ENCODE data around the gene AUH. TPM values are rescaled to one million over a fixed set of nuclear protein-coding genes. Genes with fewer than 3 reads are reported as not detected.

Gene AUH
- total and polyA plus RNA-seq, 7 donors: 13.1 to 40.9 (median 28.2) TPM

DNA sequence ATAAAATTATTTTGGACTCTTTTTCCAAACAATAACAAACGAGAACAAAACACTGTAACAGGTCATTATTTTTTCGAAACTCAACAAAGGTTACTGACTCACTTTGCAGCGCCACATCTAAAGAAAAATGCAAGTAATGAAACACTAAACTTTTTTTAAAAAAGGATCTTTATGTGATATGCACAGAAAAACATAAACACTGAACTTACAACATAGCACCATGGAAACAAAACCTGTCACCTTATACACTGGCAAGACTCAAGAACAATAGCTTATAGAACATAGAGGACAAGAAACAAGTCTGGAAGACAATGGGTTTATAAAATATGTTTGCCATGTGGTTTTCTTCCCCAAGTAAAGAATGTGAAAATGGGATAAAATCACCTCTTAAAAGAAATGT is 85.2 kb downstream of the AUH start:
- Histone ChIP-seq H3K27ac (no peak overlapping the region), H3K36me3 (no peaks in the 10 kb centered on the region), H3K4me1 (no peaks in the 10 kb centered on the region), H3K9me3 (no peaks in the 10 kb centered on the region), H3K27me3 (no peaks in the 10 kb centered on the region), H3K4me3 (no peak overlapping the region)
- intact Hi-C loops (cut with DNase I): no loop called here
- no peak for TF ChIP-seq CTCF (IDR thresholded peaks at IDR 0.05)
- TF ChIP-seq POLR2AphosphoS5 (IDR thresholded peaks at IDR 0.05): no peak
- DNase-seq: no peak
- WGBS, 2 donors: 92 to 97% methylated on average over 3 of the region's 3 CpGs

- 95 to 100% methylated on average over 1 of the region's 1 CpG for WGBS, 2 donors
Measured at GRCh38 chr9:91275655-91276054, 86.1 kb downstream of the AUH start.

GRCh38 chr9:91274949-91275492 is 86.7 kb downstream of the AUH start:
- DNase-seq: no peak
- 89% methylated on average over 2 of the region's 2 CpGs for WGBS, 2 donors
- intact Hi-C loops (cut with DNase I): no loop called here
- no peaks in the 10 kb centered on the region for H3K27me3 ChIP-seq
- H3K9me3 ChIP-seq: no peaks in the 10 kb centered on the region
- TF ChIP-seq EP300 (IDR thresholded peaks at IDR 0.05) (no peak), POLR2A (IDR thresholded peaks at IDR 0.05) (no peak), CTCF (IDR thresholded peaks at IDR 0.05) (no peak), POLR2AphosphoS5 (IDR thresholded peaks at IDR 0.05) (no peak)
- no peaks in the 10 kb centered on the region for H3K4me1 ChIP-seq
- H3K36me3 ChIP-seq: no peaks in the 10 kb centered on the region
- no peak overlapping the region for H3K4me3 ChIP-seq
- no peak overlapping the region for H3K27ac ChIP-seq

More at GRCh38 chr9:91275655-91276054, 86.1 kb downstream of the AUH start:
- Histone ChIP-seq H3K4me3 (no peak overlapping the region), H3K27me3 (no peaks in the 10 kb centered on the region), H3K27ac (no peak overlapping the region), H3K9me3 (no peaks in the 10 kb centered on the region), H3K4me1 (no peaks in the 10 kb centered on the region), H3K36me3 (no peaks in the 10 kb centered on the region)
- TF ChIP-seq CTCF (IDR thresholded peaks at IDR 0.05) (no peak), EP300 (IDR thresholded peaks at IDR 0.05) (no peak), POLR2A (IDR thresholded peaks at IDR 0.05) (no peak), POLR2AphosphoS5 (IDR thresholded peaks at IDR 0.05) (no peak)
- DNase-seq: no peak
- intact Hi-C loops (cut with DNase I): no loop called here

GRCh38 chr9:91273853-91274552 is 87.7 kb downstream of the AUH start:
- H3K4me3 ChIP-seq: no peak overlapping the region
- intact Hi-C loops (cut with DNase I): no loop called here
- H3K27me3 ChIP-seq: no peaks in the 10 kb centered on the region
- no peaks in the 10 kb centered on the region for H3K9me3 ChIP-seq
- no peaks in the 10 kb centered on the region for H3K4me1 ChIP-seq
- H3K36me3 ChIP-seq: no peaks in the 10 kb centered on the region
- TF ChIP-seq POLR2AphosphoS5 (IDR thresholded peaks at IDR 0.05) (no peak), POLR2A (IDR thresholded peaks at IDR 0.05) (no peak), EP300 (IDR thresholded peaks at IDR 0.05) (no peak)
- H3K27ac ChIP-seq: no peak overlapping the region
- DNase-seq: no peak
- 82 to 91% methylated on average over 2 of the region's 2 CpGs for WGBS, 2 donors

DNA sequence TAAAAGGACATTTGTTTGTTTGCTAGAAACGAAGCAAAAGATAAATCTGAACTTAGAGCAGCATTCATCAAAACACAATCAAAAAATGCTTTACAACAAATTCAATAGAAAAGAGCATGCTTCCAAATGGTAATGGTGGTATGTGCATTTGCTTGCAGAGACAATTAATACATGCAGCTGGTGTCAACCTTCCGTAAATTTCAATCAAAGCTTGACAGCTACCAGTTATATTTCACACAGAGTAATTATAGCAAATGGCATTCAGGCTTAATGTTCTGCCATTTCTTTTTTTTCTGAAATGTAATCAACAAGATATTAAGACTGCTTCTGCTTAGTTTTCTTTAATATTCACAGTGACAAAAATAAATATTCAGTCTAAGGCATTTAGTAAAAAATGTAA is 90.6 kb downstream of the AUH start:
- Histone ChIP-seq H3K36me3 (no peaks in the 10 kb centered on the region), H3K4me1 (no peaks in the 10 kb centered on the region), H3K4me3 (no peak overlapping the region), H3K27me3 (no peaks in the 10 kb centered on the region), H3K27ac (no peak overlapping the region), H3K9me3 (no peaks in the 10 kb centered on the region)
- 92 to 96% methylated on average over 2 of the region's 2 CpGs for WGBS, 2 donors
- TF ChIP-seq CTCF (IDR thresholded peaks at IDR 0.05): no peak
- TF ChIP-seq POLR2A (IDR thresholded peaks at IDR 0.05): no peak
- no peak for TF ChIP-seq EP300 (IDR thresholded peaks at IDR 0.05)
- no peak for TF ChIP-seq POLR2AphosphoS5 (IDR thresholded peaks at IDR 0.05)
- no peak for DNase-seq
- intact Hi-C loops (cut with DNase I): no loop called here
